GM10266 (cell line): ENCODE measurements around the gene AHCYL2.

Experiments
- DNase-seq: peaks from one replicate; pipeline ENCODE4 v3.0.0; 2012; ENCODE audit errors: extremely low spot score
- TF ChIP-seq, protein P1 (sequence below): IDR thresholded peaks from 2 replicates; pipeline ENCODE4 v1.5.1; 2012; ENCODE audit warnings: mild to moderate bottlenecking, low read depth; ENCODE audit not compliant: control insufficient read depth, insufficient read depth; ENCODE audit errors: missing control alignments

Gene AHCYL2

DNA sequence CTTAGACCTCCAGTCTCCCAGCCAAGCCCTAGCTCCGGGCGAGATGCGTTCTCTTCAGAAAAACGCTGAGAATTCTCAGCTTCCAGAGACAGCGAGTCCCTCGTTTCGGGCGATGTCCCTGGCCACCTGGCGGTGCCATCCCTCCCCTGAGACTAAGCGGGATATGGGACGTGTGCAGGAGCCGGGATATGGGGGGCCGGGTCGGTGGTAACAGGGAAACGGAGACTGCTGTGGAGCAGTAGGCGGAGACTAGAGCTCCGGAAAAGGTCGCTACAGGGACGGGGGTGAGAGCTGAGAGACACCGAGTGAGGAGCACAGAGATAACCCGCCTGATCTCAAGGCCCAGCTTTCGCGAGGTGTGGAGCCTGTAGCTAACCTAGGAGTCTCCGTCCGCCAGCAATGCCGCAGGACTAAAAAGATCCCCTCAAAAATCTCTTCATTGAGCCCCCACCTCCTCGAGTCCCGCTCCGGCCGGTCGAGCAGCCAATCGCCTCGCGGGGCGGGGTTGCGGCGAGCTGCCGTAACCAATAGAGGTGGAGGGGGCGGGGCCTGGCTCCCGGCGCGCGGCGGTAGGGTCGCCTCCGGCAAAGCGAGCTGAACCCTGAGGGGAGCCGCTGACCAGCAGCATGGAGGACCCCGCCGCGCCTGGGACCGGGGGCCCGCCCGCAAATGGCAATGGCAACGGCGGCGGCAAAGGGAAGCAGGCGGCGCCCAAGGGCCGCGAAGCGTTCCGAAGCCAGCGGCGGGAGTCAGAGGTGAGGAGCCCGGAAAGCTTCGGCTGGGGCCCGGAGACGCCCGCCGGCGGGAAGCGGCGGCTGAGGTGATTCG is 209.2 kb downstream of the AHCYL2 start, which contains the start of gene STRIP2:
Gene STRIP2, plus strand, starts transcription at position 586 of the 828 bp plus-strand sequence. Its CDS starts 41 bp downstream, at position 627.
- peak; percentile 92 for DNase-seq
- TF ChIP-seq, protein P1, sequence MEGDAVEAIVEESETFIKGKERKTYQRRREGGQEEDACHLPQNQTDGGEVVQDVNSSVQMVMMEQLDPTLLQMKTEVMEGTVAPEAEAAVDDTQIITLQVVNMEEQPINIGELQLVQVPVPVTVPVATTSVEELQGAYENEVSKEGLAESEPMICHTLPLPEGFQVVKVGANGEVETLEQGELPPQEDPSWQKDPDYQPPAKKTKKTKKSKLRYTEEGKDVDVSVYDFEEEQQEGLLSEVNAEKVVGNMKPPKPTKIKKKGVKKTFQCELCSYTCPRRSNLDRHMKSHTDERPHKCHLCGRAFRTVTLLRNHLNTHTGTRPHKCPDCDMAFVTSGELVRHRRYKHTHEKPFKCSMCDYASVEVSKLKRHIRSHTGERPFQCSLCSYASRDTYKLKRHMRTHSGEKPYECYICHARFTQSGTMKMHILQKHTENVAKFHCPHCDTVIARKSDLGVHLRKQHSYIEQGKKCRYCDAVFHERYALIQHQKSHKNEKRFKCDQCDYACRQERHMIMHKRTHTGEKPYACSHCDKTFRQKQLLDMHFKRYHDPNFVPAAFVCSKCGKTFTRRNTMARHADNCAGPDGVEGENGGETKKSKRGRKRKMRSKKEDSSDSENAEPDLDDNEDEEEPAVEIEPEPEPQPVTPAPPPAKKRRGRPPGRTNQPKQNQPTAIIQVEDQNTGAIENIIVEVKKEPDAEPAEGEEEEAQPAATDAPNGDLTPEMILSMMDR, result no peak

DNA sequence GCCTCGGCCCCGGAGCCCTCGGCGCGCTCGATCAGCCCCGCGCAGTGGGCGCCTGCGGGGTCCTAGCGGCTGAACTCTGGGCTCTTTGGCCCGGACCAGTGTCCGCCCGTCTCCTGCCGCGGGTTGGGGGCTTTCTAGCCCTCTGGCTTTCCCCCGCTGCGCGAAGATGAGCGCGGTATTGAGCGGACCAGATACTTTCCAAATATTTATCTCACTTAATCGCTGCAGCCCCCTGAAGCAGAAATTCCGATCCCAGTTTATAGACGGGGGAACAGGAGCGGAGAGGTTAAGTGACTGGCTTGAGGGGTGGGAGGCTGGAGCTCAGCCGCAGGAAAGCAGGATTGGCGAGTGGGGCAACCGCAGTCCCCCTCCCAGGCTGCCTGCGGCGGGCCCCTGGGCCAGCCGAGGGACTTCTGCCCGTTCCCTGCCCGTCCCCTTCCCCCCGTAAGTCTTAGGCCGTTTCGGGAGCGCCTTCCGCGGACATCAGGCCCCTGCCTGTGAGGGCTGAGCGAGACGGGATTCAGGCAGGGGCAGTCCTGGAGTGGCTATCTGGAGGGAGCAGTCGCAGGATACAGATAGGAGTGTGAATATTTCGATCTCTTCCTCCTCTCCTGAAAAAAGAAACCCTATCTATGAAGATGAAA is 210.0 kb downstream of the AHCYL2 start:
- DNase-seq, result no peak
- TF ChIP-seq, protein P1, result no peak

DNA sequence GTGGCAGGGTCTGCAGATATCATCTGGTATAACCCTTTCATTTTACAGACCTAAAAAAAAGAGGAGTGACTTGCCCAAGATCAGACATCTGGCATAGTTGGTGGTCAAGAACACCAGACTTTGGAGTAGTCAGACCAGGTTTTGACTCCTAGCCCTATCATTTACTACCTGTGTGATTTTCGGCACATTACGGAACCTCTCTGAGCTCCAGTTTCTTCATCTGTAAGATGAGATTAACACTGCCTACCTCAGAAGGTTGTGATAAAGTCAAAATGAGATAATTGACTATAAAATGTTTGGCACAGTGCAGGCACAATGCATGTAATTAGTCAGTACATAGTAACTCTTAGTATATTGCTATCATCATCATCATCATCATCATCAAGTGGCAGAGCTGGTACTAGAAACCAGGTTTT is 210.6 kb downstream of the AHCYL2 start:
- TF ChIP-seq, protein P1, result no peak
- DNase-seq, result no peak

DNA sequence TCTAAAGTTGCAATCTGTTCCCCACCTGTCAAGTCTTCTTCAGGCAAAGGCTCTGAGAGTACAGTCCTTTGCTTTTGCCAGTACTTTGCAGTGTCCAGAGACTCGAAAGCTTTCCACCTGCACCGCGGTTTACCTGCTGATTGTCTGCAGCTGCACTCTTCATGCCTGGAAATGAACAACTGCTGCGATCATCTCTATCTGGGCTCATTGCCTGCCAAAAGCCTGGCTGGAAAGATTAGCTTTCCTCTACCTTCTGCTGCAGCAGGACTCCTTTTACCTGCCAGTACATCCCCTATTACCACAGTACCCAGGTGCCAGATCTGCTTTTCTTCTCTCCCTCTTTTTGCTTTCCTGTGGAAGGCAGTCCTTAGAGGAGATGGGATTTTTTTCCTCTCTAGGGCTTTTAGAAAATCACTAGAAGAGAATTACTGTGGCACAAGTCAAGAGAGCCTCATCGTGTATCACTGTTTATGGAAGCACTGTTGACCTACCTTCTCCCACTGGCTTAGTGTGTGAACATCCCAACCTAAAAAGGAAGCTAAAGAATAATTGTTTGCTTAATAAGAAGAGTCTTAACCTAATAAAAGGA is 211.6 kb downstream of the AHCYL2 start:
- TF ChIP-seq, protein P1, result no peak
- DNase-seq, result no peak

DNA sequence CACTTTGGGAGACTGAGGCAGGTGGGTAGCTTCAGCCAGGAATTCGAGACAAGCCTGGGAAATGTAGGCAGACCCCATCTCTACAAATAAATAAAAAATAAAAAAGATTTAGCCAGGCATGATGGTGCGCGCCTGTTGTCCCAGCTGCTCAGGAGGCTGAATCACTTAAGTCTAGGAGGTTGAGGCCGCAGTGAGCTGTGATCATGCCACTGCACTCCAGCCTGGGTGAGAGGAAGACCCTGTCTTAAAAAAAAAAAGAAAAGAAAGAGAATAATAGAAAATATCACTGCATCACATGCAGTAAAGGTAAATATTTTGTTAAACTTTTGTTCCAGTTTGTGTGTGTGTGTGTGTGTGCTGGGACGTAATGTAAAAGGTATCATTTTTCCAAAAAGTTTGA is 212.4 kb downstream of the AHCYL2 start:
- DNase-seq, result no peak
- TF ChIP-seq, protein P1, result no peak

DNA sequence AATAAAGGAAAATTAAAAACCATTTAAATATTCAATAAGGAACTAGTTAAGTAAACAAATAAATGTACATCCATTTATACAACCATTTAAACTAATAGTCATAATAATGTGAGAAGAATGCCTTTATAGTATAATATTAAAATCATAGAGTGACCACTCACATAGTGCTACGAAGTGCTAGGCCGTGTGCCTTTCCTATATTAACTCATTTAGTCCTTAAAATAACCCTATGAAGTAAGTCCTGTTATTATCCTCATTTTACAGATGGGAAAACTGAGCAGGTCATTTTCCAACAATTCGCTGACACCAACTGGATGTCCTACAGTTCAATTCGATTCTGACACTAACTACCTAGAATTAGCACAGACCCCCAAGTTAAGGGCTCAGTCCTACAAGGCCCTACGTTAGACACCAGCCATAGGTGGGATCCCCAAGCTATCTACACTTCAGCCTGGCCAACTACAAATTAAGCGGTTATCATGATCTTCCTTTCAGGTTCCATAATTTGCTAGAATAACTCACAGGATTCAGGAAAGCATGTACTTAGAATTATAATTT is 213.5 kb downstream of the AHCYL2 start:
- no peak for DNase-seq
- TF ChIP-seq, protein P1, result no peak
